ENCODE results near the gene C15orf62. TPM values are rescaled to one million over a fixed set of nuclear protein-coding genes. Genes with fewer than 3 reads are reported as not detected.

Gene C15orf62
- polyA plus RNA-seq, 1 of the 3 experiments (the other 2 are of a cell fraction): not detected

DNA sequence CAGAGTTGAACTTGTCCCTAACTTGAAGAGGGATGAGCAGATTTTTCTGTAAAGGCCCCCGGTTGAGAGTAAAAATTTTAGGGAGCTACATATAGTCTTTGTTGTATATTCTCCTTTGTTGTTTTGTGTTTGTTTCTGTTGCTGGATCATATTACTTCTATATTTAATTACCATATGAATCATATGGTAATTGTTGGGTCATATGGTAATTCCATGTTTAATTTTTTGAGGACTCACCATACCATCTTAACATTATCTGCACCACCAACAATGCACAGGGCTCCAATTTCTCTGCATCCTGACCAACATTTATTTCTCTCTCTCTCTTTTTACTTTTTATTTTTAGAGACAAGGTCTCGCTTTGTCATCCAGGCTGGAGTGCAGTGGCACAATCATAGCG lies 29.7 kb downstream of the C15orf62 start:
- Histone ChIP-seq H3K4me1 (ENCODE audit: control insufficient read depth in 1 of 2, insufficient read depth in 2 of 2, low read depth in 1 of 2, low read length in 1 of 2) (no peaks in the 10 kb centered on the region), H3K9ac (no peak overlapping the region), H3K4me3 (ENCODE audit: low read depth in 2 of 2, low read length in 1 of 2) (no peak overlapping the region), H3K9me3 (no peaks in the 10 kb centered on the region), H4K20me1 (ENCODE audit: insufficient read depth) (no peaks in the 10 kb centered on the region), H2AFZ (ENCODE audit: low read depth) (no peak overlapping the region), H3K27me3 (ENCODE audit: insufficient read depth) (no peaks in the 10 kb centered on the region), H3F3A (replicated peaks; ENCODE audit: insufficient read depth) (no peaks in the 10 kb centered on the region), H3K79me2 (ENCODE audit: insufficient read depth) (peaks cover 84% of the 10 kb centered on the region), H3K4me2 (no peak overlapping the region), H3K9me2 (no peaks in the 10 kb centered on the region), H3K36me3 (replicated peaks in 1 of 2; ENCODE audit: control insufficient read depth in 1 of 2, insufficient read depth in 2 of 2, low read length in 1 of 2) (peaks cover 0 to 9% of the 10 kb centered on the region in 2 experiments), H3K27ac (ENCODE audit: low read depth in 2 of 2, low read length in 1 of 2) (no peak overlapping the region)
- 94% methylated on average over 3 of the region's 3 CpGs for WGBS (ENCODE audit: low lambda C conversion rate)
- no peak for TF ChIP-seq RXRA (IDR thresholded peaks at IDR 0.05; ENCODE audit: borderline replicate concordance, low read depth)
- TF ChIP-seq, protein P1, sequence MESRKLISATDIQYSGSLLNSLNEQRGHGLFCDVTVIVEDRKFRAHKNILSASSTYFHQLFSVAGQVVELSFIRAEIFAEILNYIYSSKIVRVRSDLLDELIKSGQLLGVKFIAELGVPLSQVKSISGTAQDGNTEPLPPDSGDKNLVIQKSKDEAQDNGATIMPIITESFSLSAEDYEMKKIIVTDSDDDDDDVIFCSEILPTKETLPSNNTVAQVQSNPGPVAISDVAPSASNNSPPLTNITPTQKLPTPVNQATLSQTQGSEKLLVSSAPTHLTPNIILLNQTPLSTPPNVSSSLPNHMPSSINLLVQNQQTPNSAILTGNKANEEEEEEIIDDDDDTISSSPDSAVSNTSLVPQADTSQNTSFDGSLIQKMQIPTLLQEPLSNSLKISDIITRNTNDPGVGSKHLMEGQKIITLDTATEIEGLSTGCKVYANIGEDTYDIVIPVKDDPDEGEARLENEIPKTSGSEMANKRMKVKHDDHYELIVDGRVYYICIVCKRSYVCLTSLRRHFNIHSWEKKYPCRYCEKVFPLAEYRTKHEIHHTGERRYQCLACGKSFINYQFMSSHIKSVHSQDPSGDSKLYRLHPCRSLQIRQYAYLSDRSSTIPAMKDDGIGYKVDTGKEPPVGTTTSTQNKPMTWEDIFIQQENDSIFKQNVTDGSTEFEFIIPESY (IDR thresholded peaks at IDR 0.05; ENCODE audit: borderline replicate concordance, low read depth): no peak
- TF ChIP-seq NFIC (IDR thresholded peaks at IDR 0.05; ENCODE audit: borderline replicate concordance): no peak
- TF ChIP-seq, protein P2, sequence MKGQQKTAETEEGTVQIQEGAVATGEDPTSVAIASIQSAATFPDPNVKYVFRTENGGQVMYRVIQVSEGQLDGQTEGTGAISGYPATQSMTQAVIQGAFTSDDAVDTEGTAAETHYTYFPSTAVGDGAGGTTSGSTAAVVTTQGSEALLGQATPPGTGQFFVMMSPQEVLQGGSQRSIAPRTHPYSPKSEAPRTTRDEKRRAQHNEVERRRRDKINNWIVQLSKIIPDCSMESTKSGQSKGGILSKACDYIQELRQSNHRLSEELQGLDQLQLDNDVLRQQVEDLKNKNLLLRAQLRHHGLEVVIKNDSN (IDR thresholded peaks at IDR 0.05; ENCODE audit: borderline replicate concordance, low read depth): no peak
- no peak for TF ChIP-seq GATA2 (CRISPR knock-in tag; IDR thresholded peaks at IDR 0.05)
- no peak for TF ChIP-seq MEF2A (IDR thresholded peaks at IDR 0.05; ENCODE audit: borderline replicate concordance, low read depth)
- no peak for TF ChIP-seq GABPA (IDR thresholded peaks at IDR 0.05; ENCODE audit: low read depth)
- TF ChIP-seq, protein P3, sequence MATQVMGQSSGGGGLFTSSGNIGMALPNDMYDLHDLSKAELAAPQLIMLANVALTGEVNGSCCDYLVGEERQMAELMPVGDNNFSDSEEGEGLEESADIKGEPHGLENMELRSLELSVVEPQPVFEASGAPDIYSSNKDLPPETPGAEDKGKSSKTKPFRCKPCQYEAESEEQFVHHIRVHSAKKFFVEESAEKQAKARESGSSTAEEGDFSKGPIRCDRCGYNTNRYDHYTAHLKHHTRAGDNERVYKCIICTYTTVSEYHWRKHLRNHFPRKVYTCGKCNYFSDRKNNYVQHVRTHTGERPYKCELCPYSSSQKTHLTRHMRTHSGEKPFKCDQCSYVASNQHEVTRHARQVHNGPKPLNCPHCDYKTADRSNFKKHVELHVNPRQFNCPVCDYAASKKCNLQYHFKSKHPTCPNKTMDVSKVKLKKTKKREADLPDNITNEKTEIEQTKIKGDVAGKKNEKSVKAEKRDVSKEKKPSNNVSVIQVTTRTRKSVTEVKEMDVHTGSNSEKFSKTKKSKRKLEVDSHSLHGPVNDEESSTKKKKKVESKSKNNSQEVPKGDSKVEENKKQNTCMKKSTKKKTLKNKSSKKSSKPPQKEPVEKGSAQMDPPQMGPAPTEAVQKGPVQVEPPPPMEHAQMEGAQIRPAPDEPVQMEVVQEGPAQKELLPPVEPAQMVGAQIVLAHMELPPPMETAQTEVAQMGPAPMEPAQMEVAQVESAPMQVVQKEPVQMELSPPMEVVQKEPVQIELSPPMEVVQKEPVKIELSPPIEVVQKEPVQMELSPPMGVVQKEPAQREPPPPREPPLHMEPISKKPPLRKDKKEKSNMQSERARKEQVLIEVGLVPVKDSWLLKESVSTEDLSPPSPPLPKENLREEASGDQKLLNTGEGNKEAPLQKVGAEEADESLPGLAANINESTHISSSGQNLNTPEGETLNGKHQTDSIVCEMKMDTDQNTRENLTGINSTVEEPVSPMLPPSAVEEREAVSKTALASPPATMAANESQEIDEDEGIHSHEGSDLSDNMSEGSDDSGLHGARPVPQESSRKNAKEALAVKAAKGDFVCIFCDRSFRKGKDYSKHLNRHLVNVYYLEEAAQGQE (IDR thresholded peaks at IDR 0.05; ENCODE audit: low read depth, low read length): no peak
- ChIA-PET CTCF (interaction anchor here (0.7 to 0.9 kb wide), 2 partner anchors 17 to 59 kb away, joined by 3 to 4 read pairs; no protein-coding TSS in a partner anchor), POLR2A (no interaction called here)
- DNase-seq: no peak

- ChIA-PET POLR2A (no interaction called here), CTCF (interaction anchor here (1.0 to 2.1 kb wide), 3 partner anchors 14 to 54 kb away, joined by 4 to 15 read pairs (median 4); no protein-coding TSS in a partner anchor)
- Histone ChIP-seq H2AFZ (ENCODE audit: low read depth) (no peak overlapping the region), H3K4me2 (no peak overlapping the region), H3K9me3 (no peaks in the 10 kb centered on the region), H3K36me3 (replicated peaks in 1 of 2; ENCODE audit: control insufficient read depth in 1 of 2, insufficient read depth in 2 of 2, low read length in 1 of 2) (peaks cover 0 to 9% of the 10 kb centered on the region in 2 experiments), H3K27ac (ENCODE audit: low read depth in 2 of 2, low read length in 1 of 2) (no peak overlapping the region), H3K9me2 (no peaks in the 10 kb centered on the region), H3K27me3 (ENCODE audit: insufficient read depth) (no peaks in the 10 kb centered on the region), H3K79me2 (ENCODE audit: insufficient read depth) (peaks cover 81% of the 10 kb centered on the region), H4K20me1 (ENCODE audit: insufficient read depth) (no peaks in the 10 kb centered on the region), H3K4me1 (ENCODE audit: control insufficient read depth in 1 of 2, insufficient read depth in 2 of 2, low read depth in 1 of 2, low read length in 1 of 2) (peaks cover 4 to 8% of the 10 kb centered on the region in 2 experiments; a peak in 1 of 4 replicates), H3K4me3 (ENCODE audit: low read depth in 2 of 2, low read length in 1 of 2) (no peak overlapping the region), H3K9ac (no peak overlapping the region), H3F3A (replicated peaks; ENCODE audit: insufficient read depth) (no peaks in the 10 kb centered on the region)
- 93% methylated on average over 2 of the region's 2 CpGs for WGBS (ENCODE audit: low lambda C conversion rate)
- DNase-seq: no peak
- TF ChIP-seq RAD21 (IDR thresholded peaks at IDR 0.05; ENCODE audit: low read length) (no peak), FOSL2 (IDR thresholded peaks at IDR 0.05; ENCODE audit: borderline replicate concordance, low read depth) (no peak), TEAD4 (IDR thresholded peaks at IDR 0.05; ENCODE audit: borderline replicate concordance, insufficient read depth) (no peak), GABPA (IDR thresholded peaks at IDR 0.05; ENCODE audit: low read depth) (no peak), RXRA (IDR thresholded peaks at IDR 0.05; ENCODE audit: borderline replicate concordance, low read depth) (no peak), SMC3 (IDR thresholded peaks at IDR 0.05; ENCODE audit: low read depth, low read length) (no peak), EP300 (IDR thresholded peaks at IDR 0.05; ENCODE audit: borderline replicate concordance in 1 of 2, low read depth in 1 of 2, low read length in 1 of 2) (no peak), POLR2AphosphoS5 (IDR thresholded peaks at IDR 0.05; ENCODE audit: low read depth, low read length) (no peak), JUND (IDR thresholded peaks at IDR 0.05) (no peak)
- TF ChIP-seq, protein P3 (IDR thresholded peaks at IDR 0.05; ENCODE audit: low read depth, low read length): no peak
- TF ChIP-seq, protein P2 (IDR thresholded peaks at IDR 0.05; ENCODE audit: borderline replicate concordance, low read depth): no peak
These were observed 33.3 kb downstream of the C15orf62 start for GRCh38 chr15:40803076-40803475.

All from SK-N-SH (cell line).